Thyroid gland (tissue), 4 donors: ENCODE measurements around the gene PXDN.

Source experiments
- CTCF ChIP-seq, 6 experiments: fragments of 200-600 bp in 3 of 6; fragments of 450-650 bp in 3 of 6; sonication (generic) in 3 of 6; IDR thresholded peaks; one replicate each; pipeline ENCODE4 v1.5.1; 2016 to 2019; ENCODE audit warnings: antibody characterized with exemption in 6 of 6, mild to moderate bottlenecking in 2 of 6, inconsistent platforms in 1 of 6, moderate library complexity in 1 of 6
- POLR2A ChIP-seq, 2 donors: fragments of 450-650 bp; IDR thresholded peaks; one replicate each; pipeline ENCODE4 v1.6.1; 2017; ENCODE audit warnings: antibody characterized with exemption in 2 of 2, mild to moderate bottlenecking in 2 of 2, moderate library complexity in 1 of 2

GRCh38 chr2:1717113-1717512, 27.2 kb downstream of the PXDN start:
- TF ChIP-seq CTCF (IDR thresholded peaks at IDR 0.05) (no peak), POLR2A (IDR thresholded peaks at IDR 0.05) (no peak)
